IPS-18a (cell line): ENCODE data around the gene ATXN1.

Experiments
- H3K27ac ChIP-seq: one replicate; pipeline ENCODE4 v1.5.1; 2013; ENCODE audit warnings: low read length
- H3K27me3 ChIP-seq: one replicate; pipeline ENCODE4 v1.6.1; 2013; ENCODE audit warnings: mild to moderate bottlenecking, low read length; ENCODE audit not compliant: control insufficient read depth, insufficient read depth
- H3K36me3 ChIP-seq: one replicate; pipeline ENCODE4 v1.6.1; 2013; ENCODE audit warnings: low read depth, low read length; ENCODE audit not compliant: control insufficient read depth
- H3K4me1 ChIP-seq: one replicate; pipeline ENCODE4 v1.6.1; 2013; ENCODE audit warnings: low read depth, low read length; ENCODE audit not compliant: control insufficient read depth
- H3K4me3 ChIP-seq: one replicate; pipeline ENCODE4 v1.5.1; 2013; ENCODE audit warnings: low read length
- H3K9ac ChIP-seq: one replicate; pipeline ENCODE4 v1.6.1; 2013; ENCODE audit warnings: mild to moderate bottlenecking, low read length, moderate library complexity
- H3K9me3 ChIP-seq: one replicate; pipeline ENCODE4 v1.6.1; 2013; ENCODE audit warnings: low read depth, low read length; ENCODE audit not compliant: control insufficient read depth

Gene ATXN1

GRCh38 chr6:16657768-16658167, 103.5 kb downstream of the ATXN1 start:
- Histone ChIP-seq H3K9ac (no peak overlapping the region), H3K9me3 (no peaks in the 10 kb centered on the region), H3K36me3 (no peaks in the 10 kb centered on the region), H3K4me1 (peaks cover 5% of the 10 kb centered on the region), H3K27ac (no peak overlapping the region), H3K4me3 (no peak overlapping the region), H3K27me3 (no peaks in the 10 kb centered on the region)

- no peak overlapping the region for H3K4me3 ChIP-seq
- no peak overlapping the region for H3K9ac ChIP-seq
- peaks cover 5% of the 10 kb centered on the region for H3K4me1 ChIP-seq
- no peak overlapping the region for H3K27ac ChIP-seq
- H3K36me3 ChIP-seq = no peaks in the 10 kb centered on the region
- no peaks in the 10 kb centered on the region for H3K9me3 ChIP-seq
- H3K27me3 ChIP-seq = no peaks in the 10 kb centered on the region
These were observed 104.8 kb downstream of the ATXN1 start for GRCh38 chr6:16656451-16656850.

GRCh38 chr6:16654701-16655100, 106.6 kb downstream of the ATXN1 start:
- Histone ChIP-seq H3K36me3 (no peaks in the 10 kb centered on the region), H3K4me1 (peaks cover 5% of the 10 kb centered on the region), H3K4me3 (no peak overlapping the region), H3K9me3 (no peaks in the 10 kb centered on the region), H3K27me3 (no peaks in the 10 kb centered on the region), H3K9ac (no peak overlapping the region), H3K27ac (no peak overlapping the region)

GRCh38 chr6:16653226-16653625, 108.0 kb downstream of the ATXN1 start:
- H3K27me3 ChIP-seq = no peaks in the 10 kb centered on the region
- H3K4me3 ChIP-seq = no peak overlapping the region
- no peaks in the 10 kb centered on the region for H3K36me3 ChIP-seq
- no peak overlapping the region for H3K27ac ChIP-seq
- peaks cover under 1% of the 10 kb centered on the region for H3K4me1 ChIP-seq
- no peak overlapping the region for H3K9ac ChIP-seq
- no peaks in the 10 kb centered on the region for H3K9me3 ChIP-seq

- H3K27me3 ChIP-seq = no peaks in the 10 kb centered on the region
- H3K4me1 ChIP-seq = no peaks in the 10 kb centered on the region
- no peaks in the 10 kb centered on the region for H3K36me3 ChIP-seq
- H3K9me3 ChIP-seq = no peaks in the 10 kb centered on the region
- H3K9ac ChIP-seq = no peak overlapping the region
- H3K4me3 ChIP-seq = no peak overlapping the region
- H3K27ac ChIP-seq = no peak overlapping the region
These were observed 109.4 kb downstream of the ATXN1 start for GRCh38 chr6:16651871-16652270.

- H3K4me1 ChIP-seq = no peaks in the 10 kb centered on the region
- H3K4me3 ChIP-seq = no peak overlapping the region
- H3K36me3 ChIP-seq = no peaks in the 10 kb centered on the region
- no peak overlapping the region for H3K9ac ChIP-seq
- no peak overlapping the region for H3K27ac ChIP-seq
- no peaks in the 10 kb centered on the region for H3K27me3 ChIP-seq
- H3K9me3 ChIP-seq = no peaks in the 10 kb centered on the region
These were observed 111.4 kb downstream of the ATXN1 start for GRCh38 chr6:16649890-16650289.

- Histone ChIP-seq H3K27ac (no peak overlapping the region), H3K36me3 (no peaks in the 10 kb centered on the region), H3K27me3 (no peaks in the 10 kb centered on the region)
These were observed 112.0 kb downstream of the ATXN1 start for GRCh38 chr6:16649241-16649640.

GRCh38 chr6:16648003-16648402, 113.3 kb downstream of the ATXN1 start:
- no peaks in the 10 kb centered on the region for H3K9me3 ChIP-seq
- H3K4me3 ChIP-seq = no peak overlapping the region
- no peak overlapping the region for H3K27ac ChIP-seq
- no peaks in the 10 kb centered on the region for H3K27me3 ChIP-seq
- no peaks in the 10 kb centered on the region for H3K4me1 ChIP-seq
- no peak overlapping the region for H3K9ac ChIP-seq
- no peaks in the 10 kb centered on the region for H3K36me3 ChIP-seq

More at GRCh38 chr6:16649241-16649640, 112.0 kb downstream of the ATXN1 start:
- no peaks in the 10 kb centered on the region for H3K9me3 ChIP-seq
- H3K9ac ChIP-seq = no peak overlapping the region
- no peaks in the 10 kb centered on the region for H3K4me1 ChIP-seq
- H3K4me3 ChIP-seq = no peak overlapping the region

GRCh38 chr6:16647422-16647821, 113.8 kb downstream of the ATXN1 start:
- Histone ChIP-seq H3K9me3 (no peaks in the 10 kb centered on the region), H3K27me3 (no peaks in the 10 kb centered on the region), H3K27ac (no peak overlapping the region)

GRCh38 chr6:16644540-16645250, 116.6 kb downstream of the ATXN1 start:
- Histone ChIP-seq H3K4me3 (no peak overlapping the region), H3K27me3 (no peaks in the 10 kb centered on the region), H3K9ac (no peak overlapping the region), H3K36me3 (no peaks in the 10 kb centered on the region), H3K27ac (no peak overlapping the region), H3K4me1 (no peaks in the 10 kb centered on the region), H3K9me3 (no peaks in the 10 kb centered on the region)

More at GRCh38 chr6:16647422-16647821, 113.8 kb downstream of the ATXN1 start:
- Histone ChIP-seq H3K4me1 (no peaks in the 10 kb centered on the region), H3K4me3 (no peak overlapping the region), H3K36me3 (no peaks in the 10 kb centered on the region), H3K9ac (no peak overlapping the region)

- Histone ChIP-seq H3K27me3 (no peaks in the 10 kb centered on the region), H3K9me3 (no peaks in the 10 kb centered on the region), H3K4me3 (no peak overlapping the region), H3K4me1 (peaks cover 5% of the 10 kb centered on the region), H3K27ac (no peak overlapping the region), H3K36me3 (no peaks in the 10 kb centered on the region), H3K9ac (no peak overlapping the region)
These were observed 121.4 kb downstream of the ATXN1 start for GRCh38 chr6:16639684-16640480.

GRCh38 chr6:16637635-16638034, 123.6 kb downstream of the ATXN1 start:
- H3K27ac ChIP-seq = no peak overlapping the region
- H3K36me3 ChIP-seq = no peaks in the 10 kb centered on the region
- H3K4me3 ChIP-seq = no peak overlapping the region
- H3K27me3 ChIP-seq = no peaks in the 10 kb centered on the region
- no peaks in the 10 kb centered on the region for H3K9me3 ChIP-seq
- H3K4me1 ChIP-seq = peaks cover 5% of the 10 kb centered on the region
- H3K9ac ChIP-seq = no peak overlapping the region
